ENCODE data around the gene ADM5. TPM values are rescaled to one million over a fixed set of nuclear protein-coding genes. Genes with fewer than 3 reads are reported as not detected.

Gene ADM5
- total and polyA plus RNA-seq, 2 experiments from 2014 or later: 2.8 to 5.7 TPM

DNA sequence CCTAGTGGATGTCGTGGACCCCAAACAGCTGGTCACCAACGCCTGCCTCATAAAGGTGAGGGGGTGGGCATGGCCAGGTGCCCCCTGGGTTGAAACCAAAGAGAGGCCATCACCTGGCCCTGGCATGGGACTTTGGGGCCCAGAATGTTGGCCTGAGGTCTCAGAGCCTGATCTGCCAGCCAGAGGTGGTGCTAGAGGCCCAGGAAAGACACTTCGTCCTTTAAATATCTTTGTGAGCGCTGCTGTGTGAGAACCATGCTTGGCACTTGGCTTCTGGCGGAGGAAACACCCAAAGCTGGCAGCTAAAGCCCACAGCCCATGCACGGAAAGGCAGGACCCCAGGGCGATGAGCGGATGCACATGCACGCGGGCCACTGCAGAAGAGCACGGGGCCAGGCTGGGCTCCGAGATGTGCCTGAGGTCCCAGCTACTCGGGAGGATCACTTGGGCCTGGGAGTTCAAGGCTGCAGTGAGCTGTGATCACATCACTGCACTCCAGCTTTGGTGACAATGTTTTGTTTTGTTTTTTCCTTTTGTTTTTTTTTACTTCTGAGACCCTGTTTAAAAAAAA is 4.3 kb upstream of the ADM5 start (continued):
- TF ChIP-seq, protein P1, sequence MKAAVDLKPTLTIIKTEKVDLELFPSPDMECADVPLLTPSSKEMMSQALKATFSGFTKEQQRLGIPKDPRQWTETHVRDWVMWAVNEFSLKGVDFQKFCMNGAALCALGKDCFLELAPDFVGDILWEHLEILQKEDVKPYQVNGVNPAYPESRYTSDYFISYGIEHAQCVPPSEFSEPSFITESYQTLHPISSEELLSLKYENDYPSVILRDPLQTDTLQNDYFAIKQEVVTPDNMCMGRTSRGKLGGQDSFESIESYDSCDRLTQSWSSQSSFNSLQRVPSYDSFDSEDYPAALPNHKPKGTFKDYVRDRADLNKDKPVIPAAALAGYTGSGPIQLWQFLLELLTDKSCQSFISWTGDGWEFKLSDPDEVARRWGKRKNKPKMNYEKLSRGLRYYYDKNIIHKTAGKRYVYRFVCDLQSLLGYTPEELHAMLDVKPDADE (IDR thresholded peaks at IDR 0.05): no peak
- TF ChIP-seq JUNB (IDR thresholded peaks at IDR 0.05; ENCODE audit: unreplicated experiment): no peak
- TF ChIP-seq ZNF114 (CRISPR knock-in tag; IDR thresholded peaks at IDR 0.05): no peak
- TF ChIP-seq, protein P2, sequence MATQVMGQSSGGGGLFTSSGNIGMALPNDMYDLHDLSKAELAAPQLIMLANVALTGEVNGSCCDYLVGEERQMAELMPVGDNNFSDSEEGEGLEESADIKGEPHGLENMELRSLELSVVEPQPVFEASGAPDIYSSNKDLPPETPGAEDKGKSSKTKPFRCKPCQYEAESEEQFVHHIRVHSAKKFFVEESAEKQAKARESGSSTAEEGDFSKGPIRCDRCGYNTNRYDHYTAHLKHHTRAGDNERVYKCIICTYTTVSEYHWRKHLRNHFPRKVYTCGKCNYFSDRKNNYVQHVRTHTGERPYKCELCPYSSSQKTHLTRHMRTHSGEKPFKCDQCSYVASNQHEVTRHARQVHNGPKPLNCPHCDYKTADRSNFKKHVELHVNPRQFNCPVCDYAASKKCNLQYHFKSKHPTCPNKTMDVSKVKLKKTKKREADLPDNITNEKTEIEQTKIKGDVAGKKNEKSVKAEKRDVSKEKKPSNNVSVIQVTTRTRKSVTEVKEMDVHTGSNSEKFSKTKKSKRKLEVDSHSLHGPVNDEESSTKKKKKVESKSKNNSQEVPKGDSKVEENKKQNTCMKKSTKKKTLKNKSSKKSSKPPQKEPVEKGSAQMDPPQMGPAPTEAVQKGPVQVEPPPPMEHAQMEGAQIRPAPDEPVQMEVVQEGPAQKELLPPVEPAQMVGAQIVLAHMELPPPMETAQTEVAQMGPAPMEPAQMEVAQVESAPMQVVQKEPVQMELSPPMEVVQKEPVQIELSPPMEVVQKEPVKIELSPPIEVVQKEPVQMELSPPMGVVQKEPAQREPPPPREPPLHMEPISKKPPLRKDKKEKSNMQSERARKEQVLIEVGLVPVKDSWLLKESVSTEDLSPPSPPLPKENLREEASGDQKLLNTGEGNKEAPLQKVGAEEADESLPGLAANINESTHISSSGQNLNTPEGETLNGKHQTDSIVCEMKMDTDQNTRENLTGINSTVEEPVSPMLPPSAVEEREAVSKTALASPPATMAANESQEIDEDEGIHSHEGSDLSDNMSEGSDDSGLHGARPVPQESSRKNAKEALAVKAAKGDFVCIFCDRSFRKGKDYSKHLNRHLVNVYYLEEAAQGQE (IDR thresholded peaks at IDR 0.05; ENCODE audit: unreplicated experiment): no peak
- TF ChIP-seq POLR2AphosphoS5 (IDR thresholded peaks at IDR 0.05; ENCODE audit: low read depth): no peak

DNA sequence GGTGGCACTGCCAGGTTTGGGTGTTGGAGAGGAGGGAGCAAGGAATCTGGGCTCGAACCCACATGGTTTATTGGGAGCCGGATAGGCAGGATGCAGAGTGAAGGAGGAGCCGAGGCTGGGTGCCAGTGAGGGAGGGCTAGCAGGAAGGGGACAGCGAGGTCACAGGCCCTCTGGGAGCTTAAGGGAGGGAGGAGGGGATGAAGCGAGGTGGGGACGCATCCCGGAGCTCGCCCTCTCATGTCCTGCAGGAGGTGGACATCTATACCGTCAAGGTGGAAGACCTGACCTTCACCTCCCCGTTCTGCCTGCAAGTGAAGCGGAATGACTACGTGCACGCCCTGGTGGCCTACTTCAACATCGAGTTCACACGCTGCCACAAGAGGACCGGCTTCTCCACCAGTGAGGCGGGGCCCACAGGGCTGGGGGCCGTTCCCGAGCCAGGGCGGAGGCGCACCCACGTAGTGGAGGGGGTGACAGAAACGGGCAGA is 3.5 kb upstream of the ADM5 start:
- Histone ChIP-seq H3K27me3 (ENCODE audit: insufficient read depth) (no peaks in the 10 kb centered on the region), H2AFZ (no peak overlapping the region), H3K4me2 (no peak overlapping the region), H3K79me2 (replicated peaks; ENCODE audit: insufficient read depth) (peaks cover 35% of the 10 kb centered on the region), H3K9me2 (ENCODE audit: insufficient read depth) (no peaks in the 10 kb centered on the region), H3F3A (replicated peaks; ENCODE audit: low read depth) (peaks cover 74% of the 10 kb centered on the region), H3K4me3 (no peak overlapping the region), H3K36me3 (ENCODE audit: insufficient read depth) (peaks cover 43% of the 10 kb centered on the region), H4K20me1 (replicated peaks; ENCODE audit: insufficient read depth) (peaks cover 54% of the 10 kb centered on the region), H3K4me1 (ENCODE audit: insufficient read depth) (peaks cover 23% of the 10 kb centered on the region), H3K27ac (ENCODE audit: low read depth) (no peak overlapping the region)
- H3K27ac Mint-ChIP-seq: peak overlapping the region; percentile 36; the same call in 1 of the 2 replicates
- peaks cover 38% of the 10 kb centered on the region for H3K27me3 Mint-ChIP-seq (ENCODE audit: insufficient read depth, low read depth, poor library complexity)
- peaks cover 49% of the 10 kb centered on the region for H3K4me1 Mint-ChIP-seq
- peaks cover 69% of the 10 kb centered on the region for H3K36me3 Mint-ChIP-seq (ENCODE audit: low read depth)
- peaks cover 7% of the 10 kb centered on the region for H3K9me3 Mint-ChIP-seq
- ATAC-seq (no peak), DNase-seq (ENCODE audit: low spot score) (no peak)
- H3K4me3 Mint-ChIP-seq: no peak overlapping the region; the same call in 2 of the 3 replicates
- TF ChIP-seq EZH2phosphoT487 (IDR thresholded peaks at IDR 0.05; ENCODE audit: unreplicated experiment) (no peak), CREB1 (CRISPR knock-in tag; IDR thresholded peaks at IDR 0.05; ENCODE audit: low read depth) (no peak), STAT1 (IDR thresholded peaks at IDR 0.05; ENCODE audit: unreplicated experiment) (no peak), ZNF331 (CRISPR knock-in tag; IDR thresholded peaks at IDR 0.05; ENCODE audit: low read depth) (no peak), ZNF114 (CRISPR knock-in tag; IDR thresholded peaks at IDR 0.05) (no peak), JUNB (IDR thresholded peaks at IDR 0.05; ENCODE audit: unreplicated experiment) (no peak)
- TF ChIP-seq, protein P3, sequence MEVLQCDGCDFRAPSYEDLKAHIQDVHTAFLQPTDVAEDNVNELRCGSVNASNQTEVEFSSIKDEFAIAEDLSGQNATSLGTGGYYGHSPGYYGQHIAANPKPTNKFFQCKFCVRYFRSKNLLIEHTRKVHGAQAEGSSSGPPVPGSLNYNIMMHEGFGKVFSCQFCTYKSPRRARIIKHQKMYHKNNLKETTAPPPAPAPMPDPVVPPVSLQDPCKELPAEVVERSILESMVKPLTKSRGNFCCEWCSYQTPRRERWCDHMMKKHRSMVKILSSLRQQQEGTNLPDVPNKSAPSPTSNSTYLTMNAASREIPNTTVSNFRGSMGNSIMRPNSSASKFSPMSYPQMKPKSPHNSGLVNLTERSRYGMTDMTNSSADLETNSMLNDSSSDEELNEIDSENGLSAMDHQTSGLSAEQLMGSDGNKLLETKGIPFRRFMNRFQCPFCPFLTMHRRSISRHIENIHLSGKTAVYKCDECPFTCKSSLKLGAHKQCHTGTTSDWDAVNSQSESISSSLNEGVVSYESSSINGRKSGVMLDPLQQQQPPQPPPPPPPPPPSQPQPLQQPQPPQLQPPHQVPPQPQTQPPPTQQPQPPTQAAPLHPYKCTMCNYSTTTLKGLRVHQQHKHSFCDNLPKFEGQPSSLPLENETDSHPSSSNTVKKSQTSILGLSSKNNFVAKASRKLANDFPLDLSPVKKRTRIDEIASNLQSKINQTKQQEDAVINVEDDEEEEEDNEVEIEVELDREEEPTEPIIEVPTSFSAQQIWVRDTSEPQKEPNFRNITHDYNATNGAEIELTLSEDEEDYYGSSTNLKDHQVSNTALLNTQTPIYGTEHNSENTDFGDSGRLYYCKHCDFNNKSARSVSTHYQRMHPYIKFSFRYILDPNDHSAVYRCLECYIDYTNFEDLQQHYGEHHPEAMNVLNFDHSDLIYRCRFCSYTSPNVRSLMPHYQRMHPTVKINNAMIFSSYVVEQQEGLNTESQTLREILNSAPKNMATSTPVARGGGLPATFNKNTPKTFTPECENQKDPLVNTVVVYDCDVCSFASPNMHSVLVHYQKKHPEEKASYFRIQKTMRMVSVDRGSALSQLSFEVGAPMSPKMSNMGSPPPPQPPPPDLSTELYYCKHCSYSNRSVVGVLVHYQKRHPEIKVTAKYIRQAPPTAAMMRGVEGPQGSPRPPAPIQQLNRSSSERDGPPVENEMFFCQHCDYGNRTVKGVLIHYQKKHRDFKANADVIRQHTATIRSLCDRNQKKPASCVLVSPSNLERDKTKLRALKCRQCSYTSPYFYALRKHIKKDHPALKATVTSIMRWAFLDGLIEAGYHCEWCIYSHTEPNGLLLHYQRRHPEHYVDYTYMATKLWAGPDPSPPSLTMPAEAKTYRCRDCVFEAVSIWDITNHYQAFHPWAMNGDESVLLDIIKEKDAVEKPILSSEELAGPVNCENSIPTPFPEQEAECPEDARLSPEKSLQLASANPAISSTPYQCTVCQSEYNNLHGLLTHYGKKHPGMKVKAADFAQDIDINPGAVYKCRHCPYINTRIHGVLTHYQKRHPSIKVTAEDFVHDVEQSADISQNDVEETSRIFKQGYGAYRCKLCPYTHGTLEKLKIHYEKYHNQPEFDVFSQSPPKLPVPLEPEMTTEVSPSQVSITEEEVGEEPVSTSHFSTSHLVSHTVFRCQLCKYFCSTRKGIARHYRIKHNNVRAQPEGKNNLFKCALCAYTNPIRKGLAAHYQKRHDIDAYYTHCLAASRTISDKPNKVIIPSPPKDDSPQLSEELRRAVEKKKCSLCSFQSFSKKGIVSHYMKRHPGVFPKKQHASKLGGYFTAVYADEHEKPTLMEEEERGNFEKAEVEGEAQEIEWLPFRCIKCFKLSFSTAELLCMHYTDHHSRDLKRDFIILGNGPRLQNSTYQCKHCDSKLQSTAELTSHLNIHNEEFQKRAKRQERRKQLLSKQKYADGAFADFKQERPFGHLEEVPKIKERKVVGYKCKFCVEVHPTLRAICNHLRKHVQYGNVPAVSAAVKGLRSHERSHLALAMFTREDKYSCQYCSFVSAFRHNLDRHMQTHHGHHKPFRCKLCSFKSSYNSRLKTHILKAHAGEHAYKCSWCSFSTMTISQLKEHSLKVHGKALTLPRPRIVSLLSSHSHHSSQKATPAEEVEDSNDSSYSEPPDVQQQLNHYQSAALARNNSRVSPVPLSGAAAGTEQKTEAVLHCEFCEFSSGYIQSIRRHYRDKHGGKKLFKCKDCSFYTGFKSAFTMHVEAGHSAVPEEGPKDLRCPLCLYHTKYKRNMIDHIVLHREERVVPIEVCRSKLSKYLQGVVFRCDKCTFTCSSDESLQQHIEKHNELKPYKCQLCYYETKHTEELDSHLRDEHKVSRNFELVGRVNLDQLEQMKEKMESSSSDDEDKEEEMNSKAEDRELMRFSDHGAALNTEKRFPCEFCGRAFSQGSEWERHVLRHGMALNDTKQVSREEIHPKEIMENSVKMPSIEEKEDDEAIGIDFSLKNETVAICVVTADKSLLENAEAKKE (CRISPR knock-in tag; IDR thresholded peaks at IDR 0.05): no peak
- TF ChIP-seq, protein P4, sequence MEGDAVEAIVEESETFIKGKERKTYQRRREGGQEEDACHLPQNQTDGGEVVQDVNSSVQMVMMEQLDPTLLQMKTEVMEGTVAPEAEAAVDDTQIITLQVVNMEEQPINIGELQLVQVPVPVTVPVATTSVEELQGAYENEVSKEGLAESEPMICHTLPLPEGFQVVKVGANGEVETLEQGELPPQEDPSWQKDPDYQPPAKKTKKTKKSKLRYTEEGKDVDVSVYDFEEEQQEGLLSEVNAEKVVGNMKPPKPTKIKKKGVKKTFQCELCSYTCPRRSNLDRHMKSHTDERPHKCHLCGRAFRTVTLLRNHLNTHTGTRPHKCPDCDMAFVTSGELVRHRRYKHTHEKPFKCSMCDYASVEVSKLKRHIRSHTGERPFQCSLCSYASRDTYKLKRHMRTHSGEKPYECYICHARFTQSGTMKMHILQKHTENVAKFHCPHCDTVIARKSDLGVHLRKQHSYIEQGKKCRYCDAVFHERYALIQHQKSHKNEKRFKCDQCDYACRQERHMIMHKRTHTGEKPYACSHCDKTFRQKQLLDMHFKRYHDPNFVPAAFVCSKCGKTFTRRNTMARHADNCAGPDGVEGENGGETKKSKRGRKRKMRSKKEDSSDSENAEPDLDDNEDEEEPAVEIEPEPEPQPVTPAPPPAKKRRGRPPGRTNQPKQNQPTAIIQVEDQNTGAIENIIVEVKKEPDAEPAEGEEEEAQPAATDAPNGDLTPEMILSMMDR (conservative IDR thresholded peaks at IDR 0.05; ENCODE audit: low read depth in 2 of 2): no peak

All from GM23338 (cell line).